ENCODE data around the gene BICD1. TPM values are rescaled to one million over a fixed set of nuclear protein-coding genes. Genes with fewer than 3 reads are reported as not detected.

BICD1 gene
- total and polyA plus RNA-seq, 2 experiments from 2014 or later, result 59.3 to 83.6 TPM

- no peaks in the 10 kb centered on the region; the same call in 1 of the 2 replicates for H4K20me1 ChIP-seq (replicated peaks; ENCODE audit: insufficient read depth)
- TF ChIP-seq STAT1 (IDR thresholded peaks at IDR 0.05; ENCODE audit: unreplicated experiment), result no peak
- TF ChIP-seq POLR2AphosphoS5 (IDR thresholded peaks at IDR 0.05; ENCODE audit: low read depth), result no peak
- TF ChIP-seq CTCF (conservative IDR thresholded peaks at IDR 0.05; ENCODE audit: low read depth in 2 of 2), result no peak
- TF ChIP-seq EZH2phosphoT487 (IDR thresholded peaks at IDR 0.05; ENCODE audit: unreplicated experiment), result no peak
- TF ChIP-seq ETS1 (IDR thresholded peaks at IDR 0.05), result no peak
- TF ChIP-seq ZNF114 (CRISPR knock-in tag; IDR thresholded peaks at IDR 0.05), result no peak
- no peak for TF ChIP-seq CREB1 (CRISPR knock-in tag; IDR thresholded peaks at IDR 0.05; ENCODE audit: low read depth)
- TF ChIP-seq ZNF331 (CRISPR knock-in tag; IDR thresholded peaks at IDR 0.05; ENCODE audit: low read depth), result no peak
- no peak for TF ChIP-seq ZNF462 (CRISPR knock-in tag; IDR thresholded peaks at IDR 0.05)
- no peak for TF ChIP-seq REST (IDR thresholded peaks at IDR 0.05; ENCODE audit: unreplicated experiment)
- no peak for TF ChIP-seq EZH2 (IDR thresholded peaks at IDR 0.05; ENCODE audit: low read depth, unreplicated experiment)
- TF ChIP-seq NANOG (IDR thresholded peaks at IDR 0.05; ENCODE audit: borderline replicate concordance), result no peak
- TF ChIP-seq JUNB (IDR thresholded peaks at IDR 0.05; ENCODE audit: unreplicated experiment), result no peak
- no peak overlapping the region for H3K4me2 ChIP-seq
- H3K4me1 Mint-ChIP-seq, result peaks cover 13% of the 10 kb centered on the region
- peaks cover 12% of the 10 kb centered on the region for H3K4me1 ChIP-seq (ENCODE audit: insufficient read depth)
- DNase-seq (ENCODE audit: low spot score) (no peak), ATAC-seq (no peak)
- no peaks in the 10 kb centered on the region for H3K36me3 Mint-ChIP-seq (ENCODE audit: low read depth)
- H3K27me3 Mint-ChIP-seq (ENCODE audit: insufficient read depth, low read depth, poor library complexity), result peaks cover 3% of the 10 kb centered on the region
- H3K27me3 ChIP-seq (ENCODE audit: insufficient read depth), result no peaks in the 10 kb centered on the region
- H3K36me3 ChIP-seq (ENCODE audit: insufficient read depth), result no peaks in the 10 kb centered on the region
- H3K79me2 ChIP-seq (replicated peaks; ENCODE audit: insufficient read depth), result peaks cover 19% of the 10 kb centered on the region
- H3K9me3 Mint-ChIP-seq, result no peaks in the 10 kb centered on the region
- H3K4me3 ChIP-seq, result no peak overlapping the region
- no peaks in the 10 kb centered on the region for H3K9me2 ChIP-seq (ENCODE audit: insufficient read depth)
- no peak overlapping the region; the same call in 1 of the 2 replicates for H3K27ac ChIP-seq (ENCODE audit: low read depth)
- no peak overlapping the region for H3K27ac Mint-ChIP-seq
- H3F3A ChIP-seq (replicated peaks; ENCODE audit: low read depth), result peaks cover 3% of the 10 kb centered on the region; the same call in 1 of the 2 replicates
- no peak overlapping the region for H3K4me3 Mint-ChIP-seq
- H2AFZ ChIP-seq, result no peak overlapping the region
Observed at GRCh38 chr12:32265951-32266350, 159.3 kb downstream of the BICD1 start.
